ENCODE measurements around the gene SLC47A2.

- TF ChIP-seq SIN3A (IDR thresholded peaks at IDR 0.05; ENCODE audit: borderline replicate concordance, insufficient read depth, low read length) (no peak), REST (IDR thresholded peaks at IDR 0.05; ENCODE audit: insufficient read depth in 1 of 2, low read depth in 2 of 2, low read length in 2 of 2) (no peak), POLR2AphosphoS5 (IDR thresholded peaks at IDR 0.05; ENCODE audit: low read depth, low read length) (no peak), TAF1 (IDR thresholded peaks at IDR 0.05; ENCODE audit: borderline replicate concordance, insufficient read depth, low read length) (no peak), FOXP2 (optimal IDR thresholded peaks at IDR 0.05; ENCODE audit: borderline replicate concordance, extremely low read depth, extremely low read length, insufficient read depth) (no peak)
Observed at GRCh38 chr17:19756546-19756945, 40.2 kb upstream of the SLC47A2 start.

Measured in PFSK-1 (cell line).